Measurements from ENCODE around the gene DYNLT1.
"Not testable (repeated sequence)": the region's sequence is repeated elsewhere in the genome, so short reads cannot be mapped to it uniquely, and the experiment has no call there.

The DYNLT1 gene

DNA sequence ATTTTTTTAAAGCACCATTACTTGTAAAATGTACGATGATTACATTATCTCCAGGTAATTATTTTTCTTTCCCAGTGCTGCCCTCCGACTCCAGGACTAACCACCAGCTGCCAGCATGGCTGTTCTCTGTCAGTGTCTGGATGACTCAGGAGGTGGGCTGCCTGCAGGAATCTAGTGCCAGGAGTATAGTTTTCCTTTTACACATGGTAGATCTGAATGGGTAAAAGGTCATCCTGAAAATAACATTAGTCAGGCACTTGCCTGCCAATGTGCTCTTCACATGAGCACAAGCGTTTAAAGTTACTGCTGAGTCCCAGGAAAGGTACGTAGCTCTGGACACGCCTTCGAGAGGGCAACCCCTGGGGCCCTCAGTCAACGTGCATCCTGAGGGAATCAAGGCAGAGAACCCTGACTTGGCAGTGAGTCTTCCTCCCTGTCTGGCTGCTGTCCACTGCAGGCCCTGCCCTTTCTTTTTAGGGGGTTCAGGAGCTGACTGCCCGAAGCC lies 2.4 kb downstream of the DYNLT1 start:
- no peak for DNase-seq (ENCODE audit: low spot score)

DNA sequence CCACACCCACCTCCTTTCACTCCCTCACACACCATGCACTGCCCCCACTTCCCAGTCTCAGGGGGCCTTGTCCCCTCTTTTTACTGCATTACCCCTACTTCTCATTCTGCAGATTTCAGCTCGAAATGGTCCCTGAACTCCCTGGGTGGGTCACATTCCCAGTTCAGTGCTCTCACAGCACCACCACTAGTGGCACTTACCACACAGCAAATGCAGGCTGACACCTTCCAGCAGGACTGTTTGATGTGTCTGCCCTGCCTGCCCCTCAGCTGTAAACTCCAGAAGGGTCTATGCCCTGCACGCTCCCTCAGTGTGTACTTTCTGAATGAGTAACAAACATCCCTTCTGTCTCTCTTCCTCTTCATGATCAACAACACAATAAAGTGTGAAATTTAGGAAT lies 4.0 kb downstream of the DYNLT1 start:
- DNase-seq (ENCODE audit: low spot score) = no peak

DNA sequence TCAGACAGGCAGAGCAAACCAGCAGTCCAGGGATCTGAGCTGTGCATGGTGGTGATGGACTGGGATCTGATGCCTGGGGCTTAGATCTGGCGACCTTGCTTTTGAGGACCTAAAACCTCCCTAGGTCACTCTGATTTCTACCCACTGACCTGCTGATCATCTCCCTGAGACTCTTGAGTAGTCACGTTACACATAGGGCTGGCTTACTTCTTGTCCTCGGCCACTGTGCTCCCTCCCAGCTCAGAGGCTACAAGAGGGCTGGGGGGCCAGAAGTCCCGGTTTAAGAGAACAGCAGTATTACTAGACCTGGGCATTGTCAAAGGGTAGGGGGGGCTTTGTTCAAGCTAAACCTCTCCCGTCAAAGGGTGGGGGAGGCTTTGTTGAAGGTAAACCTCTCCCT lies 5.5 kb downstream of the DYNLT1 start:
- DNase-seq (ENCODE audit: low spot score) = no peak

DNA sequence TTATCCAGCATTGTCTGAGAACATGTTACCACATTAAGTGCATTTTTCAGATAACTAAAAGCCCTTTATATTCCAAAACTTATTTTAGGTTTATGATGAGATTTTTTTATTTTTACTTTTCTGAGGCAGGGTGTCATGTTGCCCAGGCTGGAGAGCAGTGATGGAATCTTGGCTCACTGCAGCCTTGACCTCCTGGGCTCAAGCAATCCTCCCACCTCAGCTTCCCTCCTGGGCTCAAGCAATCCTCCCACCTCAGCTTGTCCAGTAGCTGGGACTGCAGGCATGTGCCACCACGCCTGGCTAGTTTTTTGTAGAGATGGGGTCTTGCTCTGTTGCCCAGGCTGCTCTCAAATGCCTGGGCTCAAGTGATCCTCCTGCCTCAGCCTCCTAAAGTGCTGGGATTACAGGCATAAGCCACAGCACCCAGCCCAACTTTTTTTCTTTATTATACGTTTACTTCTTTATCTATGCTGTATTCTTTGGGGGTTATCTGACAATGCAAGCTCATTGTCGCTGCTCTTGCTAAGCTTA lies 6.2 kb downstream of the DYNLT1 start:
- DNase-seq (ENCODE audit: low spot score) = no peak

DNA sequence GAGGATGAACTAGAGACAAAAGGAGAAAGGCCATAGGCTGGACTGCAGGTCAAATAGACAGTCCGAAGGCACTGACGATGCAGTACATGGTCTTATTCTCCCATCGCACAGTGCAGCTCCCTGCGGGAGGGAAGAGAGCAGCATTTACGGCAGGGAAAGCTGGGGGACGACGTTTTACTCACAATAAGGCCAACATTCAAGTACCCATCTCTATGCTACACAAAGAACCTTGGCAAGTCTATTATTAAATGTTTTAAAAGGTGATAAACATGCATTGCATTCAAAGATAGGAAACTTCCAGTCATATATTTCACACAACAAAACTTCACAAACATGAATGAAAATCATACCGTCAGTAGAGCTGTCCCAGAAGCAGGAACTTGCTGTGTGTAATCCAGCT lies 7.8 kb downstream of the DYNLT1 start:
- DNase-seq (ENCODE audit: low spot score) = no peak

DNA sequence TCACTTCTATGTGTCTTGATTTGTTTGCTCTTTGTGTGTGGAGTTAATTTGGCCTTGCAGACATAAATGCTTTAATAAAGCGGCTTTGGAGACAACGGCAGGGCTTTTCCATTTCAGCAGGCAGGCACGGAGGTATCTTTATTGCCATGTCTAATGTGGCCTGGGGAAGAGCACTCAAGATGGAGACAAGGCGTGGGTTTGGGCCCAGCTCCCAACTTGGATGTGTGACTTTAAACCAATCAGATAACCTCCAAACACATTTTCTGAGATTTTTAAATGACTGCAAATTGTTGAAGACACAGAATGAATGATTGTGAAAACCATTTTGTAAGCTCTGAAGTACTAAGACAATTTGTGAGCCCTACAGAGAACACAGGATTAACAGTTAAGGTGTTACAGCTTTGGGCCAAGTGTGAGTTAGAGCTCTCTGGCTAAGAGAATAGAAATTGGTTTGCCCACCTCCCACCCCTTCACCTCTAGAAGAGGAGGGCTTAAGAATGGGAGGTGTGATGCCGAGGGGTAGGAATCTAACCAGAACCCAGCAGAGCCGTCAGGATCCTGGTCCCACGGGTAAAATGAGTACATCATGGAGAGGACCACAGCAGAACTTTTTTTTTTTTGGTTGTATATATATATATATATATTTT lies 9.0 kb downstream of the DYNLT1 start:
- DNase-seq (ENCODE audit: low spot score) = no peak

DNA sequence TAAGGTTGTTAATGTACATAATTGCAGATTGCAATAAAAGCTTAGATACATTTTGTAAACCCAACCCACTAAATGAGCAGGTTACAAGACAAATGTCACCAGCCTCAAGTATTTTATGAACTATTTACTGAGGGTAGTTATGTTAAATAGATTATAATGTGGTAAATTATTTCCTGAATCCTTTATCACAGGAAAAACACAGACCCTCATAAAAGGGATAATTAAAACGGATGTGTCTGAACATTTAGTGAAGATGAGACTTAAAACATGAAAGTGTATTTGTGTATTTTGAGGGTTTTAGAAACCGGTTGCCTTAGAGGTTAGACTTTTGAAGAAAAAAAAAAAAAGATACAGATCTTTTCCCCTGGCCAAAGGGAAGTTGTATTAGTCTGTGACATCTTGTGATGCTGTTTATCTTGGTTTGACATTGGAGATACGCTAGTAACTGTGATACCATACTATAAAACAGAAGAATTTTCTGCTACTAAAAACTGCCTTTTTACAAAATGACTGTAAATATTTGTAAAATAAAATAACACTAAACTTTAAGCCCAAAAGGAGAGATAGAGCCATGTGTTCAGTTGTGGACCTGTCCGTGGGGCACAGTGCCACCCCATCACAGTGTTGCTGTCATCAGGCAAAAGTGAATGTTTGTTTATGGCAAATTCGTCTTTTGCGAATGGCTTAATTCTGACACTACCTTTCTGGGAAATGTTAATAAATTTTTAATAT lies 9.7 kb downstream of the DYNLT1 start:
- no peak for DNase-seq (ENCODE audit: low spot score)

DNA sequence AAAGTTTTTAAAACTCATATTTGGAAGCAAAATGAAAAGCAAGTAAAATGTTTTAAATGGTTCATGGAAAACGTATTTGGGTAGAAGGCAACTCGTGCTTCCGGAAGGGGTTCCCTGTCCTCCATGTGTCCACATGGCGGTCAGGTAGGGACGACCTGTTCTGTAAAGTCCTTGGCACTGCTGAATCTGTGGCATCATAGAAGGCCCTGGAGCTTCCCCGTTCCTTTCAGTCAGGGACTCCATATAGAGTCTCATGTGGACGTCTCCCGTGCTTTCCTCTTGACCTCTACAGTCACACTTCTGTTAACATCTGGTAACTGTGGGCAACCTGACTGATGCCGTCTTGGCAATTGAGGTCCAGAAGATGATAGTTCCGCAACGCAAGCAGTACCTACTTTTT lies 11.4 kb downstream of the DYNLT1 start:
- no peak for DNase-seq (ENCODE audit: low spot score)

DNA sequence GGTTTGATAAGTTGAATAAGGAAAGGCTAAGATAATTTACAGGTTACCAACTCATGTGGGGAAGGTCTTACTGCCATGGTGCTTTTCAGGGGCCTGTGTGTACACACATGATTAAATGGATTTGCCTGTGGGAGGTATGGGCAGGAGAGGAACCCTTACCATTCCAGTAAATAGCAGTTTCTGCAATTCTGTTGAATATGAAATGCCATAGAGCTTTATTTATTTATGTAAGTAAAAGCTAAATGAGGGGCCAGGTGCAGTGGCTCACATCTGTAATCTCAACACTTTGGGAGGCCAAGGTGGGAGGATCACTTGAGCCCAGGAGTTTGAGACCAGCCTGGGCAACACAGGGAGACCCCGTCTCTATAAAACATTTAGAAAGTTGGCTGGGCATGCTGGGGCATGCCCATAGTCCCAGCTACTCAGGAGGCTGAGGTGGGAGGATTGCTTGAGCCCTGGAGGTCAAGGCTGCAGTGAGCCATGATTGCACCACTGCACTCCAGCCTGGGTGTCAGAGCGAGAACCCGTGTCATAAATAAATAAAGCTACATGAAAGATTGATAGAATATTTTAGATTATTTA lies 11.9 kb downstream of the DYNLT1 start:
- DNase-seq (ENCODE audit: low spot score) = not testable (repeated sequence)

DNA sequence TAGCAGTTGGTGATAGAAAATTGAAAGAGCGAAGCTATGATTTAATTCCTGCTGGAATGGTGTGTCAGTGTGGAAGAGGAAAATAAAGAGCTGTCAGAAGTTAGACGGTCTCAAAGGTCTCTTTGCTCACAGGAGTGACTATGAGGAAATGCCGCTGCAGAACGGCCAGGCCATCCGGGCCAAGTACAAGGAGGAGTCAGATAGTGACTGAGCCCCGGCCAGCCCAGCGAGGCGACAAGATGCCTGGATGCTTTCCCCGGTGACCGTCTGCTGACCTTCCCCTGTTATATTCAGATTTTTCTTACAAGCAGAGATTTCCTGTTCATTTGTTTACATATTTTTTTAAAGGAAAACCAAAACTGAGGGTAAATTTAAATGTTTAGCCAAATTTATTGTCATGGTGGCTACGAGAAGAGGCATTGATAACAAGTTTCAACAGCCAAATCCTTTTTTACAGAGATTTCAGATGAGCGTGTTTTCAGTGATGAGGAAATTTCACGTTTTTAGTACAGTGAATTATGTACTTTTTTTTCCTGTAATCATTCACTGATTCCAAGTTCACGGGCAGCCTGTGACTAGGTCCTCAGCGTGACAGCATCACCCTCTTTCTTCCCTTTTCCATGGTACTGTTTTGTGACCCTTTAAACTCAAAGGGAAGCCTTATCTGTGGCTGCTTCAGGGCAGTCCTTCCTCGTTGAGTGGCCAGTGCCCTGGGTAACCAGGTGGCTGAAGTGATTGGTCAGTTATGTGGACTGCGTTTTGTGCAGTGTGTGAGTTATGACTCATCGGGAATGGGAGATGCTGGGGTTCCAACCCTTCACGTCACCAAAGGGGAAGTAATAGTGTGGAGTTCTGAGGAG lies 12.6 kb downstream of the DYNLT1 start:
- DNase-seq (ENCODE audit: low spot score) = no peak

DNA sequence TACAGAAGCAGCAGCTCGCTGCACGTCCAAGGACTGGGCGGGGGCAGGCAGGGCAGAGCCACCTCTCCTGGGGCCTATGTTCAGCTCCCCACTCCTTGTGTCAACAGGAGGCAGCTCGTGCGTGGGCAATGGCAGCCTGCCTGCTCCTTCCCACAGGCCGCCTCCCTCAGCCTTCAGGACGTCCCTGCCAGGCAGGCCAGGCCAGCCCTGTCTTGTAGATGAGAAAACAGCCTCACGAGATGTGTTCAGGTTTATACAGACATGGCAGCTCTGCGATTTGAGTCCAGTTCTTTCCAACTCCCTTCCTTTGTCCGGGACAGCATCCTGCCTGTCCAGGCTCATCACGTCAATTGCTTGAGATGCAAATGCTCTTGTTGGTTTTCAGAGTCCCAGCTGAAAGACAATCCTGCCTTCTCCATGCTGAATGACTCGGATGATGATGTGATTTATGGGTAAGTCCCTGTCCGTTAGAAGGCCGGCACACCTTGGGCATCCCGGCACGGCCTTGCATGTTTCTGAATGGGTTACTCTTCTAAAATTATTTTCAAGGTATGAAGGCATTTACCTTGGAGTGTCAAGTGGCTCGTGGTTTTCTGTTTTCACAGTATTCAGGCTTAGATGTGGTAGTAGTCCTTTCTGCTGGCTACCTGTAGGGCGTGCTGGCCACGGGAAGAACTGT lies 13.5 kb downstream of the DYNLT1 start:
- no peak for DNase-seq (ENCODE audit: low spot score)

DNA sequence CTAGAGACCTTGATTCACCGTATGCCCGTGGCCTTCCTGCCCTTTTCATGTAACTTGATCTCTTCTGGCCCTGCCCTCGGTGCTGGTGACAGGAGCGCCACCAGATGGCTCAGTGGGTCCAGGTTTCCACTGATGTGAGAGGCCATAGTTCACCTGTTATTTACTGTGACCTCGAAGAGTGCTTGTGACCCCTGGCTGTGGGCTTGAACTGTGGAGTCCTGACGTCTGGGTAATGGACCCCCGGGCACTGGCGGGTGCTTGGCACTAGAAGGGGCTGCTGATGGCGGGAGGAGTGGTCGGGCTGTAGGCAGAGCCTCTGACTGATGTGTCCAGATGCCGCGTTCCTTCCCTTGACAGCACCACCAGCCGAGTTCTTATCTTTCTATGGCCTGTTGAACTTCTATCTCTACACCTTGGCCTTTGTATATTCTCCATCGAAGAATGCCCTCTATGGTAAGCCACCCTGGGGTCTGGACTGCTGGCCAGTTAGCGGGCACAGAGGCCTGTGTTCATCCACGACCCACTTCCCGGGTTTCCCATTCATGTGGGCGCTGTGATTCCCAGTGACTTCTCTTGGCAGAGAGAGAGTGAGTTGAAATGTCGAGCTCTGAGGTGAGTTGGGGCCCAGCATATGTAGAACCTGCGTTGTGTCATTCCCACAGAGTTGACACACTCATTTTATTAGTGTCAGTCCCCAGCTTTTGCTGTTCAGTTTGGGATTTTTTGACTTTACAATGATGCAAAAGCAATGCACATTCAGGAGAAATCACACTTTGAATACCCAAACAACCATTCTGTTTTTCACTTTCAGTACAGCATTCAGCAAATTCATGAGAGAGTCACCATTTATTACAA lies 14.9 kb downstream of the DYNLT1 start:
- DNase-seq (ENCODE audit: low spot score) = no peak

DNA sequence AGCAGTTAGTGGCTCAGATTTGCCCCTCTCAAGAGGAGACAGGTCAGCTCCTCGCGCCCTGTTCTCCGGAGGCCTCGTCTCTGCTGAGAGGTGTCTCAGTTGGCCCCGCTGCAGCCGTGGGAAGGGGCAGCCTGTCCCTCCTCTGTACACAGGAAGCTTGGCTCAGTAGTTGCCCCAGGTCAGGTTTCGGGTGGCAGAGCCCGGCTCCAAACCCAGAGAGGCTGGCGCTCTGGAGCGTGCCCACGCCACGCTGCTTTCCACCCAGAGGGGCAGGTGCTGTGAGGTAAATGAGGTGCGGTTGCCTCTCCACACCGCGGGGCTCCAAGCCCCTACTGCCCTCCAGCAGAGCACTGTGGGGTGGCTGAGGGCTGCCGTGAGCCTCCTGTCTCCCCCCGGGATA lies 16.0 kb downstream of the DYNLT1 start:
- no peak for DNase-seq (ENCODE audit: low spot score)

DNA sequence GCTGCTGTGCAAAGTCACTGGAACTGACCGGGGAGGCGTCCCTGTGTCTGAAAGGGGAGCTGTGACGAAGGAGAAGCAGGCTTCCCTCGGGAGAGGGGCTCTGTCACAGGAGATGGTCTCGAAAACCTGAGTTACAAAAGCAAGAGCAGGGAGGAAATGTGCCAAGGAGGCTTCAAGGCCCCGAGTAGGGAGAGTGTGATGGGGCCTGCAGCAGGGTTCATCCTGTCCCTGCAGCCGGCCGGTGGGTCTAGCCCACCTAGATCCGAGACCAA lies 16.7 kb downstream of the DYNLT1 start:
- DNase-seq (ENCODE audit: low spot score) = no peak

DNA sequence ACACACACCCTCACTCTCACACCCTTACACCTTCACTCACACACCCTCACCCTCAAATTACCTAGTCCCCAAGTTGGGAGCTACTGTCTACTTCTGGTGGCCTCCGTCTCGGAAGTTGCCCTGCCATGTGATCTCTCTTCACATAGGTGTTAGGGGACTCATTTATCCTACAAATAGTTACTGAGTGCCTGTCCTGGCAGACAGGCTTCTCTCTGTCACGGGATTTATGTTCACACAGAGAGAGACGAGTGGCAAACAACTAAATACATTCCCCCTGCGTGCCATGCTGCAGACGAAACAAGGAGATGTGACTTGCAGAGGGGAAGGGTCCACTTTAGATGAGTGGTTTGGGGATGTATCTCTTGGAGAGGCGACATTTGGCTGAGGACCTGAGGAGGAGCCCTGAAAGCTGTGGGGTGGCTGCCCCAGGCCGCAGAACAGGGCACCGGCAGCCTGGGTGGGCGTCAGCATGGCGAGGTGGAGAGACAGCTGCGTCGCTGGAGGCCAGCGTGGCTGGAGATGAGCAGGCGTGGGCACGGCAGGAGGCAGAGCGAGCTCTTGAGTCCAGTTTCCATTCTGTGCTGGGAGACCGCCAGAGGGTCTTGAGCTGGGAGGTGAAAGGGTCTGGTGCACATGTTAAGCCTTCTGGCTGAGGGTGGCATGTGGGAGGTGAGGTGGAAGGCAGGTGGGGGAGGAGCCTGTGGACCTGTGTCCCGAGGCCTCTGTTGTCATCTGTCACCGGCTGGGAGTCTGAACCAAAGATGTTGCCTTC lies 17.2 kb downstream of the DYNLT1 start:
- no peak for DNase-seq (ENCODE audit: low spot score)

DNA sequence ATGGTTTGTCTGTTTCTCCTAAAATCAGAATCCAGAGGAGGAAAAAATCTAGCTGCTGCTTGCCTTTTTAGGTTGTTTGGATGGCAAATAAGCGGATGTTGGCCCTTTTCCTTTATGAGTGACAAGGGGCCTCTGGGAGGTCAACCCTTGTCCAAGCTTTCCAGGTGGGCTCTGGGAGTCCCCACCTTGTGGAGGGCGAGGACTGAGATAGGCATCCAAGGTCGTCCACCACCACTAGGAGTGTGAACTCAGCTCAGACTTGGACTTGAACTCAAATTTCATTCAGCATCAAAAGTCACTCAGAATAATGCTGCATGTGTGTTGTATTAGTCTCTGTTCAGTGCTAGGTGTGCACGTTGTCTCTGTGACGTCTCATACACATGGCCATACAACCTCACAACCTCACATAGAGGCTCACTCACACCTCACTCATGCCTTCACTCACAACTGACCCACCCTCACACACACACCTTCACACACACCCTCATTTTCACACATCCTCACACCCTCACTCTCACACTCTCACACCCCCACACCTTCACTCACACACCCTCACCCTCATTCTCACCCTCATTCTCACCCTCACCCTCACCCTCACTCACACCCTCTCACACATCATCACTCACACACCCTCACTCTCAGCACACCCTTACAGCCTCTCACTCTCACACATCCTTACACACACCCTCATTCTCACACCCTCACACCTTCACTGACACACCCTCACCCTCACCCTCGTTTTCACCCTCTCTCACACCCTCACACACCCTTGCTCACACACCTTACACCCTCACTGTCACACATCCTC lies 18.0 kb downstream of the DYNLT1 start:
- DNase-seq (ENCODE audit: low spot score) = no peak

DNA sequence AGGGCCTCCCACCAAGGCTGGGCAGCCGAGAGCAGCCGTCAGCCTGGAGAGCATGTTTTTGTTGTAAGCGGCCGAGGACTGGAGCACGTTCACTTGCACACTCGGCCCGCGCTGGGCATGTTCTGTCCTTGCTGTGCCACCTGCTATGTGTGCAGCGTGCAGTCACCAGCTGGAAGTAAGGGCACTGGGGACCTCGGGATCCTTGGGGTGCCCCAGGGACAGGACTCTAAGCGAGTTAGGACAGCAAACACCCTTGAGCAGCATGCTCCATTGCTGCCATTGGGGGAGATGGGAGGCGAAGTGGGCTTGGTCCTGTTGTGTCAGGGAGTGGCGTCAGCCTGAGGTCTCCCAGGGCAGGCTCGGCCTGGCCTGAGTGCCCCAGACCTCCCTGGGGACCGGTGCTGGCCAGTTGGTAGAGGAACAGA lies 18.6 kb downstream of the DYNLT1 start:
- DNase-seq (ENCODE audit: low spot score) = no peak

DNA sequence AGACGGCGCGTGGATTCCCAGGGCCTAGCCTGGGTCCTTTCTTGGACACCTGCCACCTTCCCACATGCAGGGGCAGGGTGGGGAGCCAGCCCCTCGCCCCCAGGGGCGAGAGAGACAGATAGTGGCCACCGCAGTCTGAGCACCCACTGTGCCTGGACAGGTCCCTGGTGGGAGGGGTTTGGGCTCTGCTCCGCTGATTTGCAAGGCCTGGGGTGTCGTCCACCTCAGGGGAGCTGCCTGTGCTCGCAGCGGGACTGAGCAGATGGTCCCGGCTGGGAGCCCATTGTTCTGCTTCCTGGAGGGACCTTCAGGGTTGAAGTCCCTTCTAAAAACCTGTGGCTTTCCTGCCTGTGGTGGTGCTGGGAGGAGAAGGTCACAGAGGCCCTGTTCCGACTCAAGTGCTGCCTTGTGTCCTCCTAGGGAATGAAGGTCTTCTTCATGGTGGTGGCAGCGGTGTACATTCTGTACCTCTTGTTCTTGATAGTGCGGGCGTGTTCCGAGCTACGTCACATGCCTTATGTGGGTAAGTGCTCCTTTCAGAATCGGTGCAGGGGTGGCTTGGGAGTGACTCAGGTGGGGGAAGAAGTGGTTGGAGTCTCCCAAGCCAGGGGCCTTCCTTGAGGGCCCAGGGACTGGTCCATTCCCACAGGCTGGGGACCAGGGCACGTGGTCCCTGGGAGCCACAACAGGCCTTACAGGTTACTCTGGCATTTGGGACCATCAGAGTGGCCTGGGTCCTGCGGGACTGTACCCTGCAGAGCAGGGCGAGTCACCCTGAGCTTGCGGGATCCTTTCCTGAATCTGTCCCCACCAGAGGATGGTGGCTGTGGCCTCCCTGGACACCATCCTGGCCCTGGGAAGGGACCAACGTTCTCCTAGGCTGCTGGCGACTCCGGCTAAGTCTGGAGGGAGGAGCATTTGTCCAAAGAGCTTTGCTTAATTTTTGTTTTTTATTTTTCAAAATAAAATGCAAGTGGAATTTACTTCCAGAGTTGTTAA lies 19.6 kb downstream of the DYNLT1 start:
- no peak for DNase-seq (ENCODE audit: low spot score)
